OCI-LY7 (cell line): ENCODE data around the gene GAS7. TPM values are rescaled to one million over a fixed set of nuclear protein-coding genes. Genes with fewer than 3 reads are reported as not detected.

ENCODE experiments used
- BruUV-seq: library from RNA; stranded (reverse); fragments of 400-500 nt; replicated peaks from 2 replicates; lab custom pipeline; 2021; lab: Mats Ljungman, UMichigan
- CTCF ChIA-PET: fragments of 300-600 bp; sonication (Branson Sonifier 250); formaldehyde crosslinking; loops from one replicate; lab custom pipeline; 2022; ENCODE audit warnings: antibody characterized with exemption; ENCODE audit not compliant: unreplicated experiment; lab: Charles Lee
- POLR2A ChIA-PET: fragments of 300-600 bp; sonication (Branson Sonifier 250); formaldehyde crosslinking; loops from one replicate; lab custom pipeline; 2022; ENCODE audit warnings: antibody characterized with exemption; lab: Charles Lee
- DNase-seq: peaks from one replicate; pipeline ENCODE4 v3.0.0-alpha.2; 2015; ENCODE audit warnings: low spot score
- H2AFZ ChIP-seq: fragments of 200-600 bp; sonication (generic), shearing (Covaris generic); 2 replicates; pipeline ENCODE4 v1.6.1; 2014; ENCODE audit warnings: mild to moderate bottlenecking, antibody characterized with exemption, low read length, moderate library complexity
- H3K27ac ChIP-seq: fragments of 200-600 bp; sonication (generic); 2 replicates; pipeline ENCODE4 v1.5.1; 2014; ENCODE audit warnings: mixed run types, low read depth, mild to moderate bottlenecking, moderate library complexity, low read length, inconsistent platforms; ENCODE audit not compliant: poor library complexity, severe bottlenecking
- H3K36me3 ChIP-seq: fragments of 200-600 bp; sonication (generic); 2 replicates; pipeline ENCODE4 v1.6.1; 2014; ENCODE audit warnings: mild to moderate bottlenecking, antibody characterized with exemption, low read length, moderate library complexity, mixed read lengths; ENCODE audit not compliant: insufficient read depth
- H3K4me1 ChIP-seq: fragments of 200-600 bp; sonication (generic); 2 replicates; pipeline ENCODE4 v1.5.1; 2014; ENCODE audit warnings: mild to moderate bottlenecking, low read length; ENCODE audit not compliant: insufficient read depth, poor library complexity, severe bottlenecking
- H3K4me2 ChIP-seq: fragments of 200-600 bp; sonication (generic); 2 replicates; pipeline ENCODE4 v1.6.1; 2014; ENCODE audit warnings: mild to moderate bottlenecking, low read length
- H3K4me3 ChIP-seq: fragments of 200-600 bp; sonication (generic); 2 replicates; pipeline ENCODE4 v1.5.1; 2014; ENCODE audit warnings: mild to moderate bottlenecking, low read depth, low read length; ENCODE audit not compliant: poor library complexity, severe bottlenecking
- H3K79me2 ChIP-seq: fragments of 200-600 bp; sonication (generic); 2 replicates; pipeline ENCODE4 v1.6.1; 2016; ENCODE audit warnings: low read depth, mild to moderate bottlenecking, low read length, moderate library complexity, mixed read lengths; ENCODE audit not compliant: insufficient read depth
- H3K9me2 ChIP-seq: fragments of 200-600 bp; sonication (generic); 2 replicates; pipeline ENCODE4 v1.6.1; 2016; ENCODE audit warnings: mild to moderate bottlenecking, low read length, mixed read lengths; ENCODE audit not compliant: insufficient read depth
- H3K9me3 ChIP-seq: fragments of 200-600 bp; sonication (generic); 2 replicates; pipeline ENCODE4 v1.6.1; 2014; ENCODE audit warnings: mild to moderate bottlenecking, mixed run types, low read length, mixed read lengths
- H4K20me1 ChIP-seq: fragments of 200-600 bp; sonication (generic); 2 replicates; pipeline ENCODE4 v1.6.1; 2014; ENCODE audit warnings: mild to moderate bottlenecking, antibody characterized with exemption, low read length, moderate library complexity, mixed read lengths; ENCODE audit not compliant: insufficient read depth
- CTCF ChIP-seq: fragments of 200-600 bp; sonication (generic); conservative IDR thresholded peaks from 2 replicates; pipeline ENCODE4 v1.5.1; 2014; ENCODE audit warnings: mild to moderate bottlenecking, antibody characterized with exemption, low read length, moderate library complexity, mixed read lengths
- EZH2phosphoT487 ChIP-seq: fragments of 200-600 bp; sonication (generic); IDR thresholded peaks from 2 replicates; pipeline ENCODE4 v1.6.1; 2018; ENCODE audit warnings: low read depth, borderline replicate concordance, mild to moderate bottlenecking, mixed run types, antibody characterized with exemption, low read length, moderate library complexity, mixed read lengths
- intact Hi-C: fragments of 100-400 bp; cut with micrococcal nuclease; formaldehyde crosslinking; loops from one replicate; pipeline ENCODE4 v1.10.0; 2022; ENCODE audit not compliant: unreplicated experiment
- total RNA-seq, 2 experiments: library from RNA; depleted of rRNA in 1 of 2; stranded (reverse); fragments of >200 nt in 1 of 2; shearing (Covaris generic) in 1 of 2; gene quantifications; 2 replicates each; pipeline ENCODE4 v1.2.3, GENCODE V29; 2014 to 2022

The GAS7 gene
- total RNA-seq, 2 experiments from 2014 or later, result 1.5 TPM; not detected in 1

DNA sequence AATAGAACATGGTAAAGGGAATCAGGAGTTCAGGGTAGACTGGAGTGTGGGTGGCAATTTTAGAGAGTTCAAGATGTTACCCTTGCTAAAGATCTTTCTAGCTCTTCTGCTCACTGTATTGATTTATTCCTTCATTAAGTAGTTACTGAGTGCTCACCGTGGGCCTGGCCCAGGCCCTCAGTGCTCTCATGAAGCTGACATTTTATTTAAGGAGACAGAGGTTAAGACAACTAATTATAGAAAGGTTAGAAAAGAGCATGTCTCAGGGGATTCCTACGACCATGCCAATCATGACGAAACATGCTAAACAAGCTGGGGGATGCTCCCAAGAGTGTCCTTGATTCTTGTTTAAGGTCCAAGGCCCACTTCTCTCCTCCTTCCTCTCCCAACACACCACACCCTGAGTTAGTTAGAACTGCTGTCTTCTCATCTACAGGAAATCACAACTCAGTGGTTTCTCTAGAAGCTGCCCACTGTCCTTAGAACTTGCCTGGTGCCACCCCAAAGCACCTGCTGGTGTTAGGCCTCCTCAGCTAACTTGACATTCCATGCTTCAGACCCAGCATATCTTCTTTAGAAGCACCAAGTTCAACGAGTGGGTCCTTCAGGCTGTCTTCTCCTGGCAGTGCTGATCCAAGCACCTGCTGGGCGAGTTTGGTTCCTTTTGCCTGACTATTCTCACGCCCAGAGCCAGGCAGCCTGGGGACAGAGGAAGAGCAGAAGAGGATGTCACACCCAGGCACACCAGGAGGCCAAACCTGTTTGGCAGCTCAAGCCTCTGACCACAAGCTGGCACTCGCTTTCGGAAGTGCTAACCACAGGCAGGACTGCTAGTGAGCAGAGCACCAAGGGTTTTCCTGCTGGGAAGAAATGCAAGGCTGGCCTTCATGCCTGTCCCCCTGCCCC is 79.0 kb downstream of the GAS7 start:
- POLR2A ChIA-PET, result interaction anchor here (0.6 kb wide), 1 partner anchor 34 kb away, joined by 4 read pairs; no protein-coding TSS in a partner anchor
- no peak overlapping the region for H3K27ac ChIP-seq
- no peak overlapping the region for H3K4me3 ChIP-seq

GRCh38 chr17:10118788-10119130 is 79.6 kb downstream of the GAS7 start:
- Histone ChIP-seq H3K9me2 (no peaks in the 10 kb centered on the region), H2AFZ (no peak overlapping the region), H3K9me3 (no peaks in the 10 kb centered on the region), H3K4me2 (no peak overlapping the region), H3K4me1 (no peaks in the 10 kb centered on the region), H3K79me2 (no peaks in the 10 kb centered on the region), H3K4me3 (no peak overlapping the region), H3K36me3 (no peaks in the 10 kb centered on the region), H4K20me1 (no peaks in the 10 kb centered on the region), H3K27ac (no peak overlapping the region)
- intact Hi-C loops, result no loop called here
- POLR2A ChIA-PET, result no interaction called here
- no peak for DNase-seq
- CTCF ChIA-PET, result no interaction called here
- BruUV-seq, result no TSS peak
- TF ChIP-seq EZH2phosphoT487 (no peak), CTCF (no peak)

More for the DNA sequence above, 79.0 kb downstream of the GAS7 start:
- Histone ChIP-seq H3K4me2 (no peak overlapping the region), H3K9me3 (no peaks in the 10 kb centered on the region), H2AFZ (no peak overlapping the region), H3K36me3 (no peaks in the 10 kb centered on the region), H4K20me1 (no peaks in the 10 kb centered on the region), H3K4me1 (no peaks in the 10 kb centered on the region), H3K79me2 (no peaks in the 10 kb centered on the region), H3K9me2 (no peaks in the 10 kb centered on the region)
- no TSS peak for BruUV-seq
- DNase-seq, result no peak
- no peak for TF ChIP-seq EZH2phosphoT487
- no peak for TF ChIP-seq CTCF
- CTCF ChIA-PET, result no interaction called here
- intact Hi-C loops, result loop anchor here (1.0 kb wide), 1 partner anchor 38 kb away; no protein-coding TSS in a partner anchor

- ChIA-PET POLR2A (no interaction called here), CTCF (no interaction called here)
- TF ChIP-seq CTCF (no peak), EZH2phosphoT487 (no peak)
- Histone ChIP-seq H3K4me3 (no peak overlapping the region), H3K4me1 (no peaks in the 10 kb centered on the region), H3K79me2 (no peaks in the 10 kb centered on the region), H3K9me3 (no peaks in the 10 kb centered on the region), H3K4me2 (no peak overlapping the region), H3K9me2 (no peaks in the 10 kb centered on the region), H2AFZ (no peak overlapping the region), H3K27ac (no peak overlapping the region), H4K20me1 (no peaks in the 10 kb centered on the region), H3K36me3 (no peaks in the 10 kb centered on the region)
- intact Hi-C loops, result no loop called here
- no TSS peak for BruUV-seq
- DNase-seq, result no peak
Observed at GRCh38 chr17:10117581-10118001, 80.8 kb downstream of the GAS7 start.
